Raji (cell line): ENCODE data around the gene TIE1.

Experiments used
- POLR2A ChIP-seq: IDR thresholded peaks from 2 replicates; pipeline ENCODE4 v1.6.1; 2011; ENCODE audit warnings: low read depth, low read length, control low read depth; ENCODE audit not compliant: insufficient read depth

TIE1 gene

DNA sequence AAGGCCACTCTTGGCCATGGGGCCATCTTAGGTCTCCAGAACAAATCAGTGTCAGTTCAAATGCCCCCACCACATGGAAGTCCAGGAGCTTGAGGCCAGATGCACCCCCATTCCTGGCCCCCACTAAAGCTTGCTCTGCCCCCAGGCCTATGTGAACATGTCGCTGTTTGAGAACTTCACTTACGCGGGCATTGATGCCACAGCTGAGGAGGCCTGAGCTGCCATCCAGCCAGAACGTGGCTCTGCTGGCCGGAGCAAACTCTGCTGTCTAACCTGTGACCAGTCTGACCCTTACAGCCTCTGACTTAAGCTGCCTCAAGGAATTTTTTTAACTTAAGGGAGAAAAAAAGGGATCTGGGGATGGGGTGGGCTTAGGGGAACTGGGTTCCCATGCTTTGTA, 21.7 kb downstream of the TIE1 start:
- TF ChIP-seq POLR2A, result no peak

DNA sequence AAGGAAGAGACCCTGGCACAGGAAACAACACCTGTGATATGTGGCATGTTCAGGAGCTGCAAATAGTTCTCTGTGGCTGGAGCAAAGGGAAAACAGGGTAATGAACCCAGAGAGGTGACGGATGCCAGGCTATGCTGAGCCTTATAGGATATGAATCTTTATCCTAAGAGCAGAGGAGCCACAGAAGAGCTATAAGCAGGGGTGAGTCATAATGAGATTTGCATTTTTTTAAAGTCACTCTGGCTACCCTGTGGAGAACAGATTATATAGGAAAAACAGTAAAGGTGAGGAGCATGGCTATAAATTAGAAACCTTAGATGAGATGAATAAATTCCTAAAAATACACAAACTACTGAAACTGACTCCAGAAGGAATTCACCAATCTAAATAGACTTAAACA, 24.0 kb downstream of the TIE1 start:
- no peak for TF ChIP-seq POLR2A

- no peak for TF ChIP-seq POLR2A
These were observed 24.6 kb downstream of the TIE1 start for GRCh38 chr1:43325381-43325780.

DNA sequence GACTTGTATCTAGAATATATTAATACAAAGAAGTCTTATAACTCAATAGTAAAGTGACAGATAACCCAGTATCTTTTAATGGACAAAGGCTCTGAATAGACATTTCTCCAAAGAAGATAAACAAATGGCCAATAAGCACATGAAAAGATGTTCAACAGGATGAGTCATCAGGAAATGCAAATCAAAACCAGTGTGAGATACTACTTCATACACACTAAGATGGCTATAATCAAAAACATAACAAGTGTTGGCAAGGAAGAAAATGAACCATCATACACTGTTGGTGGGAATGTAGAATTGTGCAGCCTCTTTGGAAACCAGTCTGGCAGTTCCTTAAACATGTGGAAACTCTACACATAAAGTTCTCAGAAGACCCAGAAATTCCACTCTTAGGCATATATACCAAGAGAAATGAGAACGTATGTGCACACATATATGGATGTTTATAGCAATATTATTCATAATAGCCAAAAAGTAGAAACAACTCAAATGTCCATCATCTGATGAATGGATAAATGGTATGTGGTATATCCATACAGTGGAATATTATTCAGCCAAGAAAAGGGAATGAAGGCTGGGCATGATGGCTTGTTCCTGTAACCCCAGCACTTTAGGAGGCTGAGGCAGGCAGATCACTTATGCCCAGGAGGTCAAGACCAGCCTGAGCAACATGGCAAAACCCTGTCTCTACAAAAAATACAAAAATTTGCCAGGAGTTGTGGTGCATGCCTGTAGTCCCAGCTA, 26.9 kb downstream of the TIE1 start:
- TF ChIP-seq POLR2A, result no peak

GRCh38 chr1:43329995-43330751, 29.4 kb downstream of the TIE1 start:
- no peak for TF ChIP-seq POLR2A

GRCh38 chr1:43331688-43332087, 30.9 kb downstream of the TIE1 start:
- no peak for TF ChIP-seq POLR2A

DNA sequence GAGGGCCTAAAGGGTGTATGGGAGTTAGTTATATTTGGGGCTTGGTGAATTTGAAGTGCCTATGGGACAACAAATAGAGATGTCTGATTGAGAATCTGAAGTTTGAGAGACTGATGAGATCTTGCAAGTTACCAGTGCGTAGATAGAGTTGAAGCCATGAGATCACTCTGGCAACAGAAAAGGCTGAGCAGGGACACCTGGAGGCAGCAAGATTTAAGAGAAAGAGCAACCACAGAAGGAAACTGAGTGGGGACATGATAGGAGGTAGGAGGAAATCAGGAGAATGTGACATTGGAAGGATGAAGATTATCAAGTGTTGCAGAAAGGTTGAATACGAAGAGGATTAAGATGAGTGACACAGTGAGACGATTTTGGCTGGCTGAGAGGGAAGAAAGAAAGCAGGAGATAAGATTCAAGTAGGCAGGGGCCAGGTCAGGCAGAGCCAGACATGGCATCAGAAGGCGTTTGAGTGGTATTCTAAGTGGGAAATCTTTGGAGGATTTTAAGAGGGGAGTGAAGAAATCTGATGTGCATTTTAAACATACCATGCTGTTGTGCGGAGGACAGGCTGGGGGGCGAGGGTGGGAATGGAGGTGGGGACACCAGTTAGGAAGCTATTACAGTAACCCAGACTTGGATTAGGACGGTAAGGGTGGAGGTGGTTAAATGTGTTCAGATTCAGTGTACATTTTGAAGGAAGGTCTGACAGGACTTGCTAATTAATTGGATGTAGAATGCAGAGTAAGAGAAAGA, 33.8 kb downstream of the TIE1 start:
- no peak for TF ChIP-seq POLR2A

- no peak for TF ChIP-seq POLR2A
These were observed 36.8 kb downstream of the TIE1 start, which contains the start of gene MPL for GRCh38 chr1:43337588-43337987. TSS of gene MPL (plus strand) at chr1:43337818. CDS start at chr1:43337849, 31 bp downstream.

GRCh38 chr1:43338001-43338400, 37.2 kb downstream of the TIE1 start:
- no peak for TF ChIP-seq POLR2A

GRCh38 chr1:43339584-43340232, 38.9 kb downstream of the TIE1 start:
- no peak for TF ChIP-seq POLR2A

DNA sequence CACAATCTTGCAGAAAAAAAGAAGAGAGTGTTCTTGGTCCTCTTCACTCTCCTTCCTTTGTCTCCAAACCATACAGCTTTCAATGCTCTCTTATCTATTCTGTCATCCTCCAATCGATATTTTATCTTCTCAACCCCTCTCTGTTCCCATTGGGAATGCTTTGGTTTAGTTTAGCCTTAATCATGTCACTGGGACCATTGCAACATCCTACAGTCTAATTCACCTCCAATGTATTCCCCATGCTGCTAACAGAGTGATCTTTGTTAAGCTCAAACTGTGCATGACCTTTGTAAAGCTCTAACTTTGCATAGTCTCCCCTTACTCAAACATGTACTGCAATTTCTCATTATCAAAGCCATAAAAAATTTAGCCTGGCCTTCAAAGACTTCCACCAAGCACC, 39.8 kb downstream of the TIE1 start:
- no peak for TF ChIP-seq POLR2A

DNA sequence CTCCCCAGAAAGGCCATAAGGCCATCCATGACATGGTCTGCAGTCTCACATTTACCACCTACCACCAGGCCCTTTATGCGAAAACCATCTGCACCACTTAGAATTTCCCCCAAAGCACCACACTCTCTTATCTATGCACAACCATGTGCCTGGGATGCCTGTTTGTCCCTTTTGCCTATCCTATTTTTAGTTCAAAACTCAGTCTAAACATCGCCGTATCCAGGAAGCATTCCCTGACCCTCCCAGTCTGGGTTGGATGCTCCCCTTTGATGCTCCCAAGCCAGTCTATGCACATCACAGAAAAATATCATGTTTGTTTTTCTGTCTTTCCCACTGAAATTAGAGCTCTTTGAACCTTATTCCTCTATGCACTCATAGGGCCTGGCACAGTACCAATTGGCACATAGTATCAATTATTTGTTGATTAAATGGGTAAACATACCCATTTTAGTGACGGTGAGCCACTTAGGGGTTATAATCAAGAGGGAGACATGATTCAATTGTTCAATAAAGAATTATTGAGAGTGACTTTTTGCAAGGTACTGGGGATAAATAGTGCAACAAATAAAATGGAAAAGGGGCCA, 43.6 kb downstream of the TIE1 start:
- TF ChIP-seq POLR2A, result no peak

DNA sequence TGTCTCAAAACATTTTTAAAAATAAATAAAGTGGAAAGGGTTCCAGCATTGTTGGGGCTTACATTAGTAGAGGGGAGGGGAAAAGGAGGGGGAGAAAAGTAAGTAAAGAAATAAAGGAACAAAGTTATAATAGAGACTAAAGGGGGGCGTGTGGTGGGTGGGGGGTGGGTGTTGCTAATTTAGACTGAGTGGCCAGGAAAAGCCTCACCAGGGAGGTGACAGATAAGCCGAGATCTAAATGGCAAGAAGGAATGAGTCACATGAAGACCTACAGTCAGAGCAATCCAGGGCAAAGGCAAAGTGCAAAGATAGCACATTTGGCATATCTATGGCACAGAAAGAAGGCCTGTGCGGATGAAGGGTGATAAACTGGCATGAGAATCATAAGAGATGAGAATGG, 44.3 kb downstream of the TIE1 start:
- TF ChIP-seq POLR2A, result no peak

- no peak for TF ChIP-seq POLR2A
These were observed 45.9 kb downstream of the TIE1 start for GRCh38 chr1:43346636-43347035.

DNA sequence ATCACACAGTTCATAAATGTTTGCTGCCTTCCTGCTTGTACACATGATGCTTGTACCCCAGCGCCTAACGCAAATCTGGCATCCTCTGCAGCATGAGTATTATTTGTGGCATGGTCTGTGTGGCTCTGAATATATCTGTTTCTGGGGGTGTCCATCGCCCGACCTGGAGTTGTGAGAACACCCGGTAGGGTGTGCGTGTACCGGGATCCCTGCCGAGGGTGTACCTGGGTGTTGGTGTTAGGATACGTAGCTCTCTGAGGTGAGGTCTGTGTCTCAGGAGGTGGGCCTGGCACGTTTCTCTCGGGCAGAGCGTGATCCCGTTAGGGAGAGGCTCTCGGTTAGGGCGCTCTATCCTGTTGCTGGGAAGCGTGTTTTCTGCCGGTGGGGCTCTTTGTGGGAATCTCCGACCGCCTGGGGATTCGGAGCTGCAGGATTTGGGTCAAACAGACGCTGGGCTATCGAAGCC, 47.6 kb downstream of the TIE1 start:
- TF ChIP-seq POLR2A, result no peak
